ENCODE data around the gene OR5B12.

The OR5B12 gene

GRCh38 chr11:58390551-58391063 lies 51.4 kb downstream of the OR5B12 start:
- Histone ChIP-seq H3K9me3 (ENCODE audit: control insufficient read depth, low read length) (no peaks in the 10 kb centered on the region), H3K27ac (ENCODE audit: insufficient read depth, low read depth, low read length, poor library complexity, severe bottlenecking) (no peak overlapping the region), H3K4me3 (ENCODE audit: insufficient read depth, low read depth, low read length) (no peak overlapping the region), H3K36me3 (ENCODE audit: control insufficient read depth, insufficient read depth, low read length) (no peaks in the 10 kb centered on the region), H3K27me3 (ENCODE audit: control insufficient read depth, insufficient read depth, low read length, poor library complexity, severe bottlenecking) (no peaks in the 10 kb centered on the region), H3K4me1 (ENCODE audit: control insufficient read depth, insufficient read depth, low read length) (no peaks in the 10 kb centered on the region)
- WGBS, 2 experiments, result 89% methylated on average over 18 of the region's 18 CpGs
